ENCODE results near the gene DPT. TPM values are rescaled to one million over a fixed set of nuclear protein-coding genes. Genes with fewer than 3 reads are reported as not detected.

DPT gene
- total RNA-seq, 2 donors from 2014 or later = not detected

DNA sequence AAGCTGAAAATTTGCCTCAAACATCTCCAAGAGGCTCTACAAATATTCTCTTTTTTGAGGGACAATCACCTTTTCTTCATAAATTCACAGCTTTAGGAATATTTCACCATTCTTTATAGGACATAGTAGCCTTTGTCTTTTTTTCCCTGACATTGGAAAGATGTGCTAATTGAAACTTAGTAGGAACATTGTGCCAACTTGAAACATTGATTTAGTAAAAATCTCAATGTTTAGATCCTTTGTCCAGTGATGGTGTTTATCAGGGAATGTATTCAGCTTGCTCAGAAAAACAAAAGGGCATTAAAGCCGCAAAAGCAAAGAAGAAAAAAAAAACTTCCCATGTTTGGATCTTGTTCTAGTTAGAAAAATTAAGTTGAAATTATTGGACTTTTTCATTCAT, 52.1 kb downstream of the DPT start:
- Histone ChIP-seq H3K4me3 (ENCODE audit: low read length) (no peak overlapping the region), H3K36me3 (ENCODE audit: control insufficient read depth, insufficient read depth, low read length) (no peaks in the 10 kb centered on the region), H3K4me1 (ENCODE audit: control insufficient read depth, insufficient read depth, low read length) (no peaks in the 10 kb centered on the region), H3K27ac (ENCODE audit: low read depth, low read length) (no peak overlapping the region), H3K27me3 (ENCODE audit: control insufficient read depth, insufficient read depth, low read length, poor library complexity, severe bottlenecking) (no peaks in the 10 kb centered on the region), H3K9ac (ENCODE audit: extremely low read depth, low read length, poor library complexity, severe bottlenecking) (no peak overlapping the region), H3K9me3 (ENCODE audit: control insufficient read depth, low read length) (no peaks in the 10 kb centered on the region)
- Mint-ChIP-seq H3K4me3 (no peak overlapping the region), H3K4me1 (peaks cover 1% of the 10 kb centered on the region), H3K36me3 (ENCODE audit: low read depth) (no peaks in the 10 kb centered on the region), H3K9me3 (peaks cover 8% of the 10 kb centered on the region), H3K27me3 (ENCODE audit: insufficient read depth) (no peaks in the 10 kb centered on the region), H3K27ac (no peak overlapping the region)
- DNase-seq = no peak
- WGBS, 2 experiments (ENCODE audit: insufficient coverage in 1 of 2, insufficient read length in 1 of 2) = 94 to 100% methylated on average over 1 of the region's 1 CpG
- TF ChIP-seq, protein P1, sequence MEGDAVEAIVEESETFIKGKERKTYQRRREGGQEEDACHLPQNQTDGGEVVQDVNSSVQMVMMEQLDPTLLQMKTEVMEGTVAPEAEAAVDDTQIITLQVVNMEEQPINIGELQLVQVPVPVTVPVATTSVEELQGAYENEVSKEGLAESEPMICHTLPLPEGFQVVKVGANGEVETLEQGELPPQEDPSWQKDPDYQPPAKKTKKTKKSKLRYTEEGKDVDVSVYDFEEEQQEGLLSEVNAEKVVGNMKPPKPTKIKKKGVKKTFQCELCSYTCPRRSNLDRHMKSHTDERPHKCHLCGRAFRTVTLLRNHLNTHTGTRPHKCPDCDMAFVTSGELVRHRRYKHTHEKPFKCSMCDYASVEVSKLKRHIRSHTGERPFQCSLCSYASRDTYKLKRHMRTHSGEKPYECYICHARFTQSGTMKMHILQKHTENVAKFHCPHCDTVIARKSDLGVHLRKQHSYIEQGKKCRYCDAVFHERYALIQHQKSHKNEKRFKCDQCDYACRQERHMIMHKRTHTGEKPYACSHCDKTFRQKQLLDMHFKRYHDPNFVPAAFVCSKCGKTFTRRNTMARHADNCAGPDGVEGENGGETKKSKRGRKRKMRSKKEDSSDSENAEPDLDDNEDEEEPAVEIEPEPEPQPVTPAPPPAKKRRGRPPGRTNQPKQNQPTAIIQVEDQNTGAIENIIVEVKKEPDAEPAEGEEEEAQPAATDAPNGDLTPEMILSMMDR (conservative IDR thresholded peaks at IDR 0.05) = no peak

DNA sequence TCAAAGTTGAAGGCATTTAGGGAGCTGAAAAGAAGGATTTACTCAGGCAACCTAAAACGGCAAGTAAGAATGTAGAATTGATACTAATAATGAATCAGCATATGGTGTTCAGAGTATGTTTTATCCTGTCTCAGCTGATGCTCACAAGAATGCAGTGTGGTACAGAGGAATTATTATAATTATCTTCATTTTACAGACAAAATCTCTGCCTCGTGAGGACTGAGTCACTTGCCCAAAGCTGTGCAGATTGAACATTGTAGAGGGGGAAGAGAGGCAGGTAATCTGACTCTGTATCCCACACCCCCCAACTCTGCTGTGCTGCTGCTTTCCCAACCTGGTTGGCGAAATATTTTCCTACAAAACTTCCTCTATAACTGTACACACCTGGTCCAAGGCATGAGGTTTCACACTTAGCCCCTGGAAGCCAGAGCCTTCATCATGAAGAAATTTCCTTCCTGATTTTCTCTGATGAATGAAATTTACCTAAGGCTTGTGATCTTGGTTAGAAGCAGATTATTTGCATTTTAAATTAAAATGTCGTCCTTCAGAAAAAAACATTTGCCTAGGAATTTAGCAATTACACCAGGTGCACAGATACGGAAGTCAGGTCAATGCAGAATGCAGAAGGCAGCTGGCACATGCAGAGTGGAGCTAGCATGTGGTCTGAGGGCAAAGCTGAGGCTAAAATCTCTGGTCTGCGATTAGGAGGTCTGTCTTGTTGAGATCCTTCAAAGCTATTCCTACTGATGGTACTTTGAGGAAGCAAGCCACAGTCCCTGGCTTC, 52.8 kb downstream of the DPT start:
- WGBS, 2 experiments (ENCODE audit: insufficient coverage in 1 of 2, insufficient read length in 1 of 2) = 86 to 92% methylated on average over 3 to 5 of the region's 6 CpGs
- no peak overlapping the region for H3K27ac Mint-ChIP-seq
- H3K36me3 Mint-ChIP-seq (ENCODE audit: low read depth) = no peaks in the 10 kb centered on the region

DNA sequence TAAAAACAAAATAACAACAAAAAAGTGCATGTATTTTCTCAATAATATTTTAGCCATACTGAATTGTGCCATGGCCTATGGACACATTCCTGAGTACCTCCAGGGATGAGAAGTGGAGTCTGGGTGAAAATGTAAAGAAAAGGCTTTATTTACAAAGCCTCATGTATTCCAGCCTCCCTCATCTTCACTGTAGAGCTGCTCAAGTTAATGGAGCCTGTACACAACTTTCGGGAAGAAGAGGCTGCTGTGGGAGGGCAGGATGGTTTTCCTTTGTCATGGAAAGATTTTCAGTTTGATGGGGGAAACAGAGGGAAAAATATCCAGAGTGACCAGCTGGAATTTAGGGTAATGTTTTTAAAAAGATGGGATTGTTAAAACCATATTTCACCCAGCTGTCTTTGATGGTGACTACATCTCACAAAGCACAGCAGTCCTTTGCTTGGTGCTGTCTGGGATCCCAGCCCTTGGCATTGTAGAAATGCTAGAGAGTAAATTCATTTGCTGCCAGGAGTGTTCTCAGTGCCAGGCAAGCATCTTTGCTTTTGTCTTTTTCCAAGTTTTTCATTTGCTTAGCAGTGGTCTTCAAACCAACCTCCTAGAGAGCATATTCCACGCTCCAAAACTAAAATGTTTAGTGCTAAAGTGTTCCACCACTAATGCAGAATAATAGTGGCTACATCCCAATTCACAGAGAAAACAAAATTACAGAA, 54.9 kb downstream of the DPT start:
- Histone ChIP-seq H3K27me3 (ENCODE audit: control insufficient read depth, insufficient read depth, low read length, poor library complexity, severe bottlenecking) (no peaks in the 10 kb centered on the region), H3K27ac (ENCODE audit: low read depth, low read length) (no peak overlapping the region), H3K9ac (ENCODE audit: extremely low read depth, low read length, poor library complexity, severe bottlenecking) (no peak overlapping the region), H3K4me1 (ENCODE audit: control insufficient read depth, insufficient read depth, low read length) (no peaks in the 10 kb centered on the region), H3K9me3 (ENCODE audit: control insufficient read depth, low read length) (no peaks in the 10 kb centered on the region), H3K36me3 (ENCODE audit: control insufficient read depth, insufficient read depth, low read length) (no peaks in the 10 kb centered on the region), H3K4me3 (ENCODE audit: low read length) (no peak overlapping the region)
- DNase-seq = no peak
- H3K9me3 Mint-ChIP-seq = no peaks in the 10 kb centered on the region
- H3K27me3 Mint-ChIP-seq (ENCODE audit: insufficient read depth) = no peaks in the 10 kb centered on the region
- H3K27ac Mint-ChIP-seq = no peak overlapping the region
- no peaks in the 10 kb centered on the region for H3K36me3 Mint-ChIP-seq (ENCODE audit: low read depth)
- peaks cover 1% of the 10 kb centered on the region for H3K4me1 Mint-ChIP-seq
- 87% methylated on average over 2 of the region's 2 CpGs; no CpG with 5 or more reads in 1 of the 2 experiments for WGBS, 2 experiments (ENCODE audit: insufficient coverage in 1 of 2, insufficient read length in 1 of 2)
- TF ChIP-seq, protein P1 (conservative IDR thresholded peaks at IDR 0.05) = no peak
- H3K4me3 Mint-ChIP-seq = no peak overlapping the region

More for the DNA sequence above, 52.8 kb downstream of the DPT start:
- Histone ChIP-seq H3K4me3 (ENCODE audit: low read length) (no peak overlapping the region), H3K27ac (ENCODE audit: low read depth, low read length) (no peak overlapping the region), H3K36me3 (ENCODE audit: control insufficient read depth, insufficient read depth, low read length) (no peaks in the 10 kb centered on the region), H3K4me1 (ENCODE audit: control insufficient read depth, insufficient read depth, low read length) (no peaks in the 10 kb centered on the region), H3K27me3 (ENCODE audit: control insufficient read depth, insufficient read depth, low read length, poor library complexity, severe bottlenecking) (no peaks in the 10 kb centered on the region), H3K9ac (ENCODE audit: extremely low read depth, low read length, poor library complexity, severe bottlenecking) (no peak overlapping the region), H3K9me3 (ENCODE audit: control insufficient read depth, low read length) (no peaks in the 10 kb centered on the region)
- TF ChIP-seq, protein P1 (conservative IDR thresholded peaks at IDR 0.05) = no peak
- Mint-ChIP-seq H3K4me3 (no peak overlapping the region), H3K27me3 (ENCODE audit: insufficient read depth) (no peaks in the 10 kb centered on the region), H3K9me3 (peaks cover 5% of the 10 kb centered on the region), H3K4me1 (peaks cover 1% of the 10 kb centered on the region)
- no peak for DNase-seq
